ENCODE data around the gene MGAT5.

Gene MGAT5

DNA sequence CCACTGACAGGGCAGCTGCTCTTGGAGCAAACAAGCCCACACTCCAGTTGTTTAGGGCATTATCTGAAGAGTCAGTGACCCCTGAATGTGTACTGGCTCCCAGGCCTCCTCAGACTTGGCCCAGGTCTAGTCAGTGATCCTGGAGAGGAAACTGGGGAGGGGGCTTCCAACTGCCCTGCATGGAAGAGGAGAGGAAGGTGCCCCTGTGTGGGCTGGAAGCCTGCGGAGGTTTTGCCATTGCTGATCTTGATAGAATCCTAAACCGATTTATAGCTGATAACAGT, 197.4 kb downstream of the MGAT5 start:
- no peak for DNase-seq (ENCODE audit: extremely low read depth, low read depth)
- TF ChIP-seq, protein P1, sequence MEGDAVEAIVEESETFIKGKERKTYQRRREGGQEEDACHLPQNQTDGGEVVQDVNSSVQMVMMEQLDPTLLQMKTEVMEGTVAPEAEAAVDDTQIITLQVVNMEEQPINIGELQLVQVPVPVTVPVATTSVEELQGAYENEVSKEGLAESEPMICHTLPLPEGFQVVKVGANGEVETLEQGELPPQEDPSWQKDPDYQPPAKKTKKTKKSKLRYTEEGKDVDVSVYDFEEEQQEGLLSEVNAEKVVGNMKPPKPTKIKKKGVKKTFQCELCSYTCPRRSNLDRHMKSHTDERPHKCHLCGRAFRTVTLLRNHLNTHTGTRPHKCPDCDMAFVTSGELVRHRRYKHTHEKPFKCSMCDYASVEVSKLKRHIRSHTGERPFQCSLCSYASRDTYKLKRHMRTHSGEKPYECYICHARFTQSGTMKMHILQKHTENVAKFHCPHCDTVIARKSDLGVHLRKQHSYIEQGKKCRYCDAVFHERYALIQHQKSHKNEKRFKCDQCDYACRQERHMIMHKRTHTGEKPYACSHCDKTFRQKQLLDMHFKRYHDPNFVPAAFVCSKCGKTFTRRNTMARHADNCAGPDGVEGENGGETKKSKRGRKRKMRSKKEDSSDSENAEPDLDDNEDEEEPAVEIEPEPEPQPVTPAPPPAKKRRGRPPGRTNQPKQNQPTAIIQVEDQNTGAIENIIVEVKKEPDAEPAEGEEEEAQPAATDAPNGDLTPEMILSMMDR (IDR thresholded peaks at IDR 0.05; ENCODE audit: low read depth, low read length): no peak

DNA sequence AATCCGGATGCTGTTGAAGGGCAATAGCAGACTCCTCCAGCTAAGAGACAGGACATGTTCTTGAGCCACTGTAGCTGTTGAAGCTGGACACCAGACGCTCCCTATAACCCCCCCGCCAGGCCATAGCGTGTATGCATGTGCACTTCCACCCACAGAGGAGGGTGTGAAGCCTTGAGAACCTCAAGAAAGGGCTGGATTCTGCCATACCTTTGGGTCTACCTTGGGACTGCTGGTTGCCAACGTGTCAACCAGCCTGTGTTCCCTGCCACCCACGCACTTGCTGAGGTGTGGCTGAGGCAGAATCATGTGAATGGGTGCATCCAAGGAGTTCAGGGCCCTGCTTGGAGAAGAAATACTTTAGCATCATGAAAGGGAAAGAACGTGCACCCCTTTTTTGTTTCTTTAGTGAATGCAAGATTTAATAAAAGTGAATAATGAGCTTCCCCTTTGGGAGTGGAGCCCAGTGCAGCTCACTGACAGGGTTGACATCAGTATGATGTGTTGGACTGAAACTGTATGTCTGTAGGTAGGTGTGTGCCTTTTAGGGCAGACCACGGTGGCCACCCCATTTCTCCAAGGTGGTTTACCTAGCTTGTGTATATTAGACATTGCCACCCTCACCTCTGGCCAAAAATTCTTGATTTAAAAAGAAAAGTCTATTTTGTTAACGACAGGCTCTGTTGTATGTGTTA, 198.3 kb downstream of the MGAT5 start:
- TF ChIP-seq, protein P1 (IDR thresholded peaks at IDR 0.05; ENCODE audit: low read depth, low read length): no peak
- DNase-seq (ENCODE audit: extremely low read depth, low read depth): no peak

DNA sequence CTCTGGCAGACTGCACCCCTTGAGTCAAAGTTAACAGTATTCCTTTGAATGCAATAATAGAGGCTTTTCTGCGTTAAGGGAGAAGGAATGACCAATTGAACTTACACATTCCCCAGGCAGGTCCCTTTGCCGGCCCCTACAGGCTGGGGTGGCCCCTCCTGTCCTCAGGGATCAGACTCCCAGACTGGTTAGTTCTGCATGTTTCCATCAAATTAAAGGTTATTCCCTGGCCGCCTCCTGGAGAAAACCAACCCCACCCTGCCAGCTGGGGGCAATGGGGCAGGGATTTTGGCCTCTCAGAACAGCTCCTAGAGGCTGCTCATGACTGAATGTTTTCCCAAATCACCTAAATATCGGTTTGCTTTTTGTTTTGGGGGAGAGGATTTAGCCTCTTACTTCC, 199.6 kb downstream of the MGAT5 start:
- DNase-seq (ENCODE audit: extremely low read depth, low read depth): no peak
- TF ChIP-seq, protein P1 (IDR thresholded peaks at IDR 0.05; ENCODE audit: low read depth, low read length): no peak

DNA sequence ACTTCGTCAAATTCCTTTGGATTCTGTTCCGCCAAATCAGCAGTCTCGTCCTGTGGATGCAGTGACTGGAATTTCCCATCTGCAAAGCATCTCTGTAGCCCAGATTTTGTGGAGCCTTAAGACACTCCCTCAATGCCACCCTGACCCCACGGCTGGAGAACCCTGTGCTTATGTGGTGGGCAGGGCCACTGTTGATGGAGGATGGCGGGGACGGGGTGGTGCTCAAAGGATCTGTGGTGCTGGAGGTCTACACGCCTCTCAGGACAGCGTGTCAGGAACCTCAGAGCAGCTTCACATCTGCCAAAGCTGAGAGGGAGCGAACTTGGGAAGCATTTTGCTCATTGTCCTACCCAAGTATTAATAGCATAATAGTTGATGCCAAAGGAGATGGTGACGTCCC, 200.1 kb downstream of the MGAT5 start:
- DNase-seq (ENCODE audit: extremely low read depth, low read depth): no peak
- TF ChIP-seq, protein P1 (IDR thresholded peaks at IDR 0.05; ENCODE audit: low read depth, low read length): no peak

DNA sequence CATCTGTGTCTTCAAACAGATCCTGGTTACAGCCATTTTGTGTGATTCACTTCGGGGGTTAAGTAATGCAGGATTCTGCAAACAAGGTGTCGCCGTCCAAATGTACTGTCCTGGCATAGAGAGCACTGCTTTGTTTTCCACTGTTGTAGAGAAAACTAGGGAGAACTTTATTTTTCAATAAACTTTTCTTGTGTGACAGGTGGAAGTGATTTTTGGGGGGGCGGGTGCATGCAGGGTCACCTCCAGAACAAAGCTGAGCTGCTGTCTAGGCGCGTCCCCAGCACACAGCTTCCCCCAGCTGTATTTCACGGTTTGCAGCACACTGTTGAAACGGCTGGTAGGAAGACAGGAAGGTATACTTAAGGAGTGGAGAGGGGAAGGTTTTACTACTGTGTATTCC, 200.6 kb downstream of the MGAT5 start:
- no peak for DNase-seq (ENCODE audit: extremely low read depth, low read depth)

DNA sequence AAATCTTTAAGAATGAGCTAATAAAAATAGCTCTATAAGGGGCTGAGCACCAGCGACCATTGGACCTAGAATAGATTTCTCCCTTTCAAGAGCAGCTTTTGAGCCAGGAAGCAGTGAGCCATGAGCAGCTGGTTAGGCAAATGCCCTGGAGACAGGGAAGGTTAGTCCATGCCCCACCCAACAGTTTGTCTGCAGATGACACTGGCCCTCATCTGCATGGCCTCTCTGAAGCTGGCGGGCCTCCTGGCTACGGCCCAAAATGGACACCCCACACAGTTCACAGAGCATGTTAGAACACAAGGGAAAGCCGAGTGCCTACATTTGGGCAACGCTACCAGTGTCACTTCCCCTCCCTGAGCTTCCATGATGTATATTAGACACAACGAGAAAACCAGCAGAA, 201.1 kb downstream of the MGAT5 start:
- TF ChIP-seq, protein P1 (IDR thresholded peaks at IDR 0.05; ENCODE audit: low read depth, low read length): no peak
- DNase-seq (ENCODE audit: extremely low read depth, low read depth): no peak

More for the DNA sequence above, 200.6 kb downstream of the MGAT5 start:
- TF ChIP-seq, protein P1 (IDR thresholded peaks at IDR 0.05; ENCODE audit: low read depth, low read length): no peak

DNA sequence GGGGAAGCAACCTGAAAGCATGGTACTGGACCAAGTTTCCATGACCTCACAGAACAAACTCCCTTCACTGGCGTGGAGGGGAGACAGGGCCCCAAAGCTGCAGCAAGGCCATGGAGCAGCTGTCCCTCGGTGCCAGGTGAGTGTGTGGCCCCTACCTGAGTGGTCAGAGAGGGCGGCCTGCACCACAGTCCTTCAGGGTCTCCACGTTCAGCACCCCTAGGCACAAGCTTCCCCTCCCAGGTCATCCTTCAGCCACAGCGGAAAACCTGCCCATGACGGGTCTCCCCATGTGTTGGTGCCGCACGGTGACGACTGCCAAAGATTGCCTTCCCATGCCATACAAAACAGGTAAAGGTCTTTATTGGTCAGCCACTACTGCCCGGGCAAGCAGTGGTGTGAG, 201.6 kb downstream of the MGAT5 start:
- TF ChIP-seq, protein P1 (IDR thresholded peaks at IDR 0.05; ENCODE audit: low read depth, low read length): no peak
- DNase-seq (ENCODE audit: extremely low read depth, low read depth): no peak
